Subcutaneous adipose tissue (tissue), 4 donors: ENCODE results near the gene DNMT3A. TPM values are rescaled to one million over a fixed set of nuclear protein-coding genes. Genes with fewer than 3 reads are reported as not detected.

Experiments used
- total RNA-seq, 4 donors: library from RNA; depleted of rRNA; stranded (reverse); fragments of >200 nt; gene quantifications; one replicate each; pipeline ENCODE4 v1.1.0, GENCODE V29; 2016
- TF ChIP-seq, protein P1 (sequence below): fragments of 450-650 bp; IDR thresholded peaks from one replicate; pipeline ENCODE4 v1.5.1; 2016; ENCODE audit warnings: low read depth, mild to moderate bottlenecking, control low read depth, antibody characterized with exemption, moderate library complexity

DNMT3A gene
- total RNA-seq, 4 donors from 2014 or later = 8.3 to 10.7 (median 10.0) TPM

DNA sequence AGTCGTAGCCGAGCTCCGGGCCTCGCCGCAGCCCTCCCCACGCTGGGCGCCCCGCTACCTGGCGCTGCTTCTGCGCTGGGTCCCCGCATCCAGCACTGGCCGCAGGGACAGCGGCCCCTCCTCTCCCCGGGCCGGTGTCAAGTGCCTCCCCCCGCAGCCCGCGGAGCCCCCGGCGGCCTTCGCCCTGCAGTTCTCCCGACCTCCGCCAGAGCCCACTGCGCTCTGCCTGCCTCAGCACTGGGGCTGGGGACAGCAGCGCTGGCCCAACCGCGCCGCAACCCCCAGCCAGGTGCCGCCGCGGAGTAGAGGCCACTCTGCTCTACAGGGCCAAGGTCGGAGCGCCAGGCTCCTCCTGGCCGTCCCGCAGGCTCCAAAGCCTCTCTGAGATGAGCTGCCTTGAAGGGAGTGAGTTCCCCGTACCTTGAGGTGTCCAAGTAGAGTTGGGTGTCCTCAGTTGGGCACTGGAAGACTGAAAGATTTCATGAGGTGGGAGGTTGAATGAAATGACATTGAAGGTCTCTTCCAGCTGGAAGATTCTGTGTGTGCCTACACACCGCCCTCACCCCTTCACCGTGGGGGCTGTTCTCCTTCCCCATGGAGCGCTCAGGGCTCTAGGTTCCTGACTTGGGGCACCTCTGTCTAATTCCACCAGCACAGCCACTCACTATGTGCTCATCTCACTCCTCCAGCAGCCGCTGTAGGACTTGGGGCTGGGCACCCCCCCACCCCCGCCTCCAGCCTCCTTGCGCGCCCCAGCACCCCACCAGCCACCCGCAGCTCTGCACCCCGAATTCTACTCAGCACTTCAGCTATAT, 854 bp upstream of the DNMT3A start:
- TF ChIP-seq, protein P1, sequence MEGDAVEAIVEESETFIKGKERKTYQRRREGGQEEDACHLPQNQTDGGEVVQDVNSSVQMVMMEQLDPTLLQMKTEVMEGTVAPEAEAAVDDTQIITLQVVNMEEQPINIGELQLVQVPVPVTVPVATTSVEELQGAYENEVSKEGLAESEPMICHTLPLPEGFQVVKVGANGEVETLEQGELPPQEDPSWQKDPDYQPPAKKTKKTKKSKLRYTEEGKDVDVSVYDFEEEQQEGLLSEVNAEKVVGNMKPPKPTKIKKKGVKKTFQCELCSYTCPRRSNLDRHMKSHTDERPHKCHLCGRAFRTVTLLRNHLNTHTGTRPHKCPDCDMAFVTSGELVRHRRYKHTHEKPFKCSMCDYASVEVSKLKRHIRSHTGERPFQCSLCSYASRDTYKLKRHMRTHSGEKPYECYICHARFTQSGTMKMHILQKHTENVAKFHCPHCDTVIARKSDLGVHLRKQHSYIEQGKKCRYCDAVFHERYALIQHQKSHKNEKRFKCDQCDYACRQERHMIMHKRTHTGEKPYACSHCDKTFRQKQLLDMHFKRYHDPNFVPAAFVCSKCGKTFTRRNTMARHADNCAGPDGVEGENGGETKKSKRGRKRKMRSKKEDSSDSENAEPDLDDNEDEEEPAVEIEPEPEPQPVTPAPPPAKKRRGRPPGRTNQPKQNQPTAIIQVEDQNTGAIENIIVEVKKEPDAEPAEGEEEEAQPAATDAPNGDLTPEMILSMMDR = no peak

DNA sequence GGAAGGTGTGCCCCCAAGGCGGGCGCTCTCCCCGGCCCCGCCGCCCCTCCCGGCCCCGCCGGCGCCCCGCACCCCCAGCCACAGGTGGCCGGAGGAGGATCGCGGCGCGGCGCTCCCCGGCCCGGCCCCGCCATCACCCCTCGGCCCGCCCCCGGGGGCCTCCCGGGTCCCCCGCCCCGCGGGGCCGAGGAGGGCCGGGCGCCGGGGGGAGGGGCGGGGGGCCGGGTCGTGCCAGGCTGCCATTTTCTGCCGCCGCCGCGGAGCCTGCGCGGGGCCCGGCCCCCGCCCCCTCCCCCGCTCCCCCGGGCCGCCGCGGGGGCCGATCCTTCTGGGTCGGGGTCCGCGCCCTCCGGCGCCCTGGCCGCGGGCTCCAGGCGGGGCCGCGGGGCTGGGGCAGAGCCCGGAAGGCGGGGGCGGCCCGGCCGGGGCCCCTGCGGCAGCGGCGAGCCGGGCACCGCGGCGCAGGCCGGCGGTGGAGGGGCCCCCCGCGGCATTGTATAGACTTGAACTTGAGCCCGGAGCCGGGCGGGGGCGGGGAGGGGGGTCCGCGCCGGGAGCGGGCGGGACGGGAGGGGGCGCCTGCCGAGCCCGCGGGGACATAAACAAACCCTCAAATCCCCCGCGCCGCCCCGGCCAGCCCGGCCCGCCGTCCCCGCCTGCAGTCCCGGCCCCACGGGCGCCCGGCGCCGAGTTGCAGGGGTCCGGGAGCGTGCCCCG, 556 bp downstream of the DNMT3A start:
- TF ChIP-seq, protein P1 = no peak

DNA sequence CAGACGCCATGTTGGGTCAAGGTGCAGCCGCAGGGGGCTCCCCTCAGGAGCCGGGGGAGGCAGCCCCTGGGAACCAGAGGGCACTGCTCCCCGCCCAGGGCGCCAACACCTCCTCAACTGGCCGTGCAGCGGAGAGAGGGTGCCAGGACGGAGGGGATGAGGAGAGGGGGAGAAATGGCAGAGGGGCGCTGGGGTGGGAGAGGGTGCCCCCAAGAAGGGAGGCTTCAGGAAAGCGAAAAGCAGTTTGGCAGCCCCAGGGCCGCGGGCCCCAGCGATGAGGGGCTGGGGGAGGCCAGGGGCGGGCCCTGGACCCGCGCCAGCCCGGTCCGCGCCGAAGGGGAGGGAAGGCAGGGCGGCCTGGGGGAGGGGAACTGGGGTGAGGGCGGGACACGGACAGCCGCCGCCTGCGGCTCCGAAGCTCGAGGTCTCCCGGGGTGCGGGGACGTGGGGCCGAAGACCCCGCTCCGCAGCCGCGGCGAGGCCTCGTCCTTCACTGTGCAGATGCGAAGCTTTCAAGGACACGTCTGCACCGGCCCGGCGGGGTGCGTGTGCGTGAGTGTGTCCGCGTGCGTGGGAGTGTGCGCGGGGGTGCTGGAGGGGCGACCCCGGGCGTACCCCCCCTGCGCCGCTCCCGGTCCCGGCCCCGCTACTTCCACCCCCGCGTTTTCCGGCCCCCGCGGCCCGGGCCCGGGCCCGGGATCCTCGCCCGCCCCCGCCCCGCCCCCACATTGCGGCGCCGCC, 1.4 kb downstream of the DNMT3A start:
- TF ChIP-seq, protein P1 = no peak

DNA sequence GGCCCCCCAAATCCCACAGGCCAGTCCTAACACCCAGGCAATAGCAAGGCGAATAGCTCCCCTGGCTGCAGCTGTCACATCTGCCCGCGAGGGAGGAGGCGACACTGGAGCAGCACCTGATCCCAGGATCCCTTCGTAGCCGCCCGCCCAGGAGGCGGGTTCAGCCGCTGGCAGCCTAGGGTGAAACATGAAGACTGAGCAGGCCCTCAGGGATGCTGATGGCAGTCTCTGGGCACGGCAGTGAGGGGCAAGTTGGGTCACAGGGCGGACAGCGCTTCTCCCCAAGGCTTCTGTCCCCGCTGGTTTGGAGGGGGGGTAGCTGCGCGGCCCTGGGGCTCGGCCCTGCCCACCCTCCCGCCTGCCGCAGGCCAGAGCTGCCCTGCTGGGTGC, 1.9 kb downstream of the DNMT3A start:
- TF ChIP-seq, protein P1 = no peak

DNA sequence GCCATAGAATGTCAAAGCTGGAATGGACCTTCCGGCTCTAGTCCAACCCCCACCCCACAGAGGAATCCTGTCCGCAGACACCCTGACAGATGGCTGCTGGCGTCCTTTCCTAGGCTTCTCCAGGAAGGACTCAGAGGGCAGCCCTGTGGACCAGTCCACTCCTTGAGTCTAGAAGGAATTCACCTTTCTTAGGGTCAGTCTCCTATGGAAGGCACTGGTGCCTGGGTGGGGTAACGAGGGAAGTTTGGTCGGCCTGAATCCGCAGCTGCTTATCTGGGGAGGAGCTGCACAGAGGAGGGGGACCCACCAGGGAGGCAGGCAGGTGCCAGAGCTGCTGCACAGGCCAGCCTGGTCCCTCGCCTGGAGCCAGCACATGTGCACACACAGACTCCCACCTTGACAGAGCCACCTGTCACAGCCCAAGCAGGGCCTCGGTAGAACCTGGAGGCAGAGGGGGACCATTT, 2.5 kb downstream of the DNMT3A start:
- TF ChIP-seq, protein P1 = no peak

DNA sequence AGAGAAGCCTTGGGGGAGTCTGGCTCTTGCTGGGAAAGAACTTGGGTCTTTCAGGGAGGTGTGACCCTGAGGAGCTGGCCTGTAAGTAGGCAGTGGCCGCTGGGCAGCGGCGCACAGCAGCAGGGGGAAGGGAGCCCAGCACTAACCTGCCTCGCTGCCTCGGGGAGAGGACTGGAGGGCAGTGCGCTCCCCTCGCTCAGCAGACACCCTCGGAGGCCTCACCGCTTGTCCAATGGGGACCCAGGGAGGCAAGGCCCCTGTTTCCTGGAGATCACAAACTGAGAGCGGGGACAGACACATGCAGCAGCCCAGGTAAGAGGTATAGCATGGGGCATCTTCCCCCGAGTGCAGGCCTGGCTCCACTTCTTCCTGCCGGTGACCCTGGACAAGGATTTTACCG, 3.3 kb downstream of the DNMT3A start:
- TF ChIP-seq, protein P1 = no peak

DNA sequence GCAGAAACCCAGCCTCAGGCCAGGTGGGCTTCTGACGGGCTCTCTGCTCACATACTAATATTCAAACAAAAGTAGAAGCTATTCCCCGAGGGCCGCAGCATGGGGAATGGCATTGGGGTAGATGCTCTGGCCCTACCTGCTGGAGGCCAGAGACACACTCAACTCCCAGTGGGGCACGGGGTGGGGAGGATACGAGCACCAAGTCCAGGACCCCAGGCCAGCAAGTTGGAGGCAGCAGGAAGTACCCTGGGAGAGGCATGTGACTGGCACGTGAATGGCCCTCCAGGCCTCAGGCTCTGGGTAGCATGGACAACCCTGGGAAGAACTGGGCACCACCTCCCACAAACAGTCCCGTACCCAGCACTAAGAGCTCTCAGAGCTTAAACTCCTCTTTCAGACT, 3.8 kb downstream of the DNMT3A start:
- TF ChIP-seq, protein P1 = no peak
